Adrenal gland (tissue), 5 donors: ENCODE data around the gene TGFBR1.

Experiments
- POLR2A ChIP-seq, 2 donors: fragments of 450-650 bp; IDR thresholded peaks; one replicate each; pipeline ENCODE4 v1.6.1; 2017; ENCODE audit warnings: antibody characterized with exemption in 2 of 2, mild to moderate bottlenecking in 2 of 2, moderate library complexity in 1 of 2
- TF ChIP-seq, protein P1 (sequence below), 6 experiments: fragments of 450-650 bp in 4 of 6; fragments of 200-600 bp in 2 of 6; sonication (generic) in 1 of 6; IDR thresholded peaks; 1 replicate in 5 of 6; 2 replicates in 1 of 6; pipeline versions ENCODE4 v1.5.1 to v1.8.0; 2016 to 2021; ENCODE audit warnings: antibody characterized with exemption in 6 of 6, mild to moderate bottlenecking in 2 of 6, moderate library complexity in 1 of 6
- donor health status: DM: no; HTN: no; CAD: no.

DNA sequence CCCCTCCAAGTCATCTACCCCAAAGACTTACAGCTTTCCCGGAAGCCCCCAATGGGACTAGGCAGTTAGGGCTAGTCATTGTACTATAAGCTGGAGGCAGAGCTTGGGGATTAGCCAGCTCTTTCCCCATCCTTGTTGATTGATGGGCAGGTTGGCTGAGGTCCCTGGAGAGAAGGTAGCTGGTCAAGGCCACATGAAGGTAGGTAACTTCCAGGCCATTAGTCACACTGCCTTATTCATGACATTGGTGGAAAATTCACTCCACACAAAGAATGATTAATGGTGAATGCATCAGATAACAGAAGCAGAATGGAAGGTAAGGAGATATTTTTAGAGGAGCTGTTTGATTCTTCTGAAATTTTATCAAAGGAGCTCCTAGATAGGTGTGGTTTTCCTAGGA is 49.5 kb upstream of the TGFBR1 start:
- no peak for TF ChIP-seq POLR2A (IDR thresholded peaks at IDR 0.05)
- TF ChIP-seq, protein P1, sequence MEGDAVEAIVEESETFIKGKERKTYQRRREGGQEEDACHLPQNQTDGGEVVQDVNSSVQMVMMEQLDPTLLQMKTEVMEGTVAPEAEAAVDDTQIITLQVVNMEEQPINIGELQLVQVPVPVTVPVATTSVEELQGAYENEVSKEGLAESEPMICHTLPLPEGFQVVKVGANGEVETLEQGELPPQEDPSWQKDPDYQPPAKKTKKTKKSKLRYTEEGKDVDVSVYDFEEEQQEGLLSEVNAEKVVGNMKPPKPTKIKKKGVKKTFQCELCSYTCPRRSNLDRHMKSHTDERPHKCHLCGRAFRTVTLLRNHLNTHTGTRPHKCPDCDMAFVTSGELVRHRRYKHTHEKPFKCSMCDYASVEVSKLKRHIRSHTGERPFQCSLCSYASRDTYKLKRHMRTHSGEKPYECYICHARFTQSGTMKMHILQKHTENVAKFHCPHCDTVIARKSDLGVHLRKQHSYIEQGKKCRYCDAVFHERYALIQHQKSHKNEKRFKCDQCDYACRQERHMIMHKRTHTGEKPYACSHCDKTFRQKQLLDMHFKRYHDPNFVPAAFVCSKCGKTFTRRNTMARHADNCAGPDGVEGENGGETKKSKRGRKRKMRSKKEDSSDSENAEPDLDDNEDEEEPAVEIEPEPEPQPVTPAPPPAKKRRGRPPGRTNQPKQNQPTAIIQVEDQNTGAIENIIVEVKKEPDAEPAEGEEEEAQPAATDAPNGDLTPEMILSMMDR (IDR thresholded peaks at IDR 0.05), result no peak
